ENCODE results near the gene FAM107A.
A peak's percentile ranks its signal among the peaks of the same experiment; 100 is the strongest.

FAM107A gene

DNA sequence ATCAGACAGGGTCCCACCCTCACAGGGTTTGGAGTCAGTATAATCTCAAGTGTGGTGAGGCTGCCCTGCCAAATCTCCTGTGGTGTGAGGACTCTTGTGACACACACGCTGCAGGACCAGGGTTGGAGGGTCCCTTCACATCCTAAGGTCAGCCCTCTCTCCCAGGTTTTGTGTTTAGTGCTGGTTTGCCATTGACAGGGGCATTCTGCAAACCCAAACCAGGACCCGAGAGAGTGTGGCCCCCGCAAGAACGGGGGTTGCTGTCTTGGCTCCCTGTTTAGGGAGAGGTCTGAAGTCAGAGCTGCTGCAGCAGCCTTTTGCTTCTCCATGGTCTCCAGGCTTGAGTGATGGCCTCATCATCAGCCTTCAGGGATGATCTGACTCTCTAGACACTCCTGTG is 14.7 kb downstream of the FAM107A start:
- Histone ChIP-seq H3K27ac (ENCODE audit: poor library complexity, severe bottlenecking) (no peak overlapping the region), H3K27me3 (ENCODE audit: insufficient read depth, poor library complexity, severe bottlenecking) (no peaks in the 10 kb centered on the region), H3K9me3 (ENCODE audit: severe bottlenecking) (no peaks in the 10 kb centered on the region), H3K4me3 (ENCODE audit: severe bottlenecking) (no peak overlapping the region), H3K4me1 (ENCODE audit: insufficient read depth, poor library complexity, severe bottlenecking) (peaks cover 19% of the 10 kb centered on the region), H3K36me3 (ENCODE audit: low read depth) (no peaks in the 10 kb centered on the region)
- DNase-seq (ENCODE audit: low spot score) (no peak), ATAC-seq (ENCODE audit: low read depth) (no peak)
- TF ChIP-seq, protein P1, sequence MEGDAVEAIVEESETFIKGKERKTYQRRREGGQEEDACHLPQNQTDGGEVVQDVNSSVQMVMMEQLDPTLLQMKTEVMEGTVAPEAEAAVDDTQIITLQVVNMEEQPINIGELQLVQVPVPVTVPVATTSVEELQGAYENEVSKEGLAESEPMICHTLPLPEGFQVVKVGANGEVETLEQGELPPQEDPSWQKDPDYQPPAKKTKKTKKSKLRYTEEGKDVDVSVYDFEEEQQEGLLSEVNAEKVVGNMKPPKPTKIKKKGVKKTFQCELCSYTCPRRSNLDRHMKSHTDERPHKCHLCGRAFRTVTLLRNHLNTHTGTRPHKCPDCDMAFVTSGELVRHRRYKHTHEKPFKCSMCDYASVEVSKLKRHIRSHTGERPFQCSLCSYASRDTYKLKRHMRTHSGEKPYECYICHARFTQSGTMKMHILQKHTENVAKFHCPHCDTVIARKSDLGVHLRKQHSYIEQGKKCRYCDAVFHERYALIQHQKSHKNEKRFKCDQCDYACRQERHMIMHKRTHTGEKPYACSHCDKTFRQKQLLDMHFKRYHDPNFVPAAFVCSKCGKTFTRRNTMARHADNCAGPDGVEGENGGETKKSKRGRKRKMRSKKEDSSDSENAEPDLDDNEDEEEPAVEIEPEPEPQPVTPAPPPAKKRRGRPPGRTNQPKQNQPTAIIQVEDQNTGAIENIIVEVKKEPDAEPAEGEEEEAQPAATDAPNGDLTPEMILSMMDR (IDR thresholded peaks at IDR 0.05; ENCODE audit: poor library complexity, severe bottlenecking), result no peak

DNA sequence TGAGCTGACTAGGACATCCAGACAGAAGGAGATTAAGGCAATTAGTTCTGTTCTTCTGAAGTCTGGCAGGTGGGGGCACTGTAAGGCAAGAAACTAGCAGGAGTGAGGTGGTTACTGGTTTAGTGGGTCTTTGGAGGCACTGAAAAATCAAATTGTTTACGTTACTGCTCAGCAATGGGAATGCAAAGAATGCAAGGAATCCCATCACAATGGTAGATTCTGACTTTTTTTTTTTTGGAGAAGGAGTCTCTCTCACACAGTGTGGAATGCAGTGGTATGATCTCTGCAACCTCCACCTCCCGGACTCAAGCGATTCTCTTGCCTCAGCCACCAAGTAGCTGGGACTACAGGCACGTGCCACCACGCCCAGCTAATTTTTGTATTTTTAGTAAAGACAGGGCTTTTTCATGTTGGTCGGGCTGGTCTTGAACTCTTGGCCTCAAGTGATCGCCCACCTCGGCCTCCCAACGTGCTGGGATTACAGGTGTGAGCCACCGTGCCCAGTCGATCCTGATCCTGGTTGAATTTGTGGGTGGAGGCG is 16.4 kb downstream of the FAM107A start:
- H3K36me3 ChIP-seq (ENCODE audit: low read depth), result no peaks in the 10 kb centered on the region
- H3K27me3 ChIP-seq (ENCODE audit: insufficient read depth, poor library complexity, severe bottlenecking), result no peaks in the 10 kb centered on the region
- H3K9me3 ChIP-seq (ENCODE audit: severe bottlenecking), result no peaks in the 10 kb centered on the region
- H3K27ac ChIP-seq (ENCODE audit: poor library complexity, severe bottlenecking), result peak overlapping the region; percentile 44
- TF ChIP-seq, protein P1 (IDR thresholded peaks at IDR 0.05; ENCODE audit: poor library complexity, severe bottlenecking), result peak; percentile 70
- H3K4me1 ChIP-seq (ENCODE audit: insufficient read depth, poor library complexity, severe bottlenecking), result peaks cover 19% of the 10 kb centered on the region
- DNase-seq (ENCODE audit: low spot score), result no peak
- H3K4me3 ChIP-seq (ENCODE audit: severe bottlenecking), result no peak overlapping the region
- ATAC-seq (ENCODE audit: low read depth), result peak; percentile 78

DNA sequence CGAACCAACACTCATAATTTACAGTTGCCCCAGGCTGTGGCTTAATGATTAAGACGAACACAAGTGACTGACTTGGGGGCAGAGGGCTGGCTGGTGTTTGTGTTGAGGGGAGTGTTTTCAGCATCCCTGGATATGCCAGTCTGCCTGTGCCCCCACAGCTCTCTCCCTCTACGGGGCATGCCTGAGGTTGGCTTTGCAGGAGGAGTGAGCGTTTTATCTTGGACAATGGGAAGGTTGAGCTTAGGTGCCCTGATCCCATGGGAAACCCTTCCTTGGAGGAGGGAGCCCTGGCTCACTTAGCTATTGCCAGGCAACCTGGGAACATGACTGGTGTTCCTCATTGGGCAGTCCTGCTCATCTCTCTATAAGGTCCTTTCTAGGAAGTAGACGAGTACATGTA is 17.6 kb downstream of the FAM107A start:
- no peaks in the 10 kb centered on the region for H3K36me3 ChIP-seq (ENCODE audit: low read depth)
- H3K27me3 ChIP-seq (ENCODE audit: insufficient read depth, poor library complexity, severe bottlenecking), result no peaks in the 10 kb centered on the region
- H3K4me1 ChIP-seq (ENCODE audit: insufficient read depth, poor library complexity, severe bottlenecking), result peaks cover 14% of the 10 kb centered on the region
- H3K9me3 ChIP-seq (ENCODE audit: severe bottlenecking), result no peaks in the 10 kb centered on the region
- TF ChIP-seq, protein P1 (IDR thresholded peaks at IDR 0.05; ENCODE audit: poor library complexity, severe bottlenecking), result no peak
- no peak overlapping the region for H3K4me3 ChIP-seq (ENCODE audit: severe bottlenecking)
- ATAC-seq (ENCODE audit: low read depth) (no peak), DNase-seq (ENCODE audit: low spot score) (no peak)
- H3K27ac ChIP-seq (ENCODE audit: poor library complexity, severe bottlenecking), result no peak overlapping the region

DNA sequence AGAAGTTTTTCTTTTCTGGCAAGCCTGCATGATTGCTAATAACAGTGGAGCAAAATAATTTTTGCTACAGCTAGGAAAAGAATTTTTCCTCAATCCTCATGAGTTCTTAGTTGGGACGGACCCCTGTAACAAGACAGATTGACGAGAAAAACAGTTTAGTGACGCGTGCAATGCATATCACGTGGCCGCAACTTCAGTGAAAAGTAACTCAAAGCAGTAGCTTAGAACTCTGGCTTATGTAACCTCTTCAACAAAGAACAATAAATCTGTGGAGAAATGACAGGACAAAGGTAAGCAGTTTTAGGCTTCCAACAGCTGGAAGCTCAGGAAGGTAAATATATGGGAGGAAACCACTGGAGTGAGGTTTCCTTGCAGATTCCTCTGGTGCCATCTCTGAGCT is 19.7 kb downstream of the FAM107A start:
- Histone ChIP-seq H3K36me3 (ENCODE audit: low read depth) (no peaks in the 10 kb centered on the region), H3K4me1 (ENCODE audit: insufficient read depth, poor library complexity, severe bottlenecking) (no peaks in the 10 kb centered on the region), H3K9me3 (ENCODE audit: severe bottlenecking) (no peaks in the 10 kb centered on the region), H3K27me3 (ENCODE audit: insufficient read depth, poor library complexity, severe bottlenecking) (no peaks in the 10 kb centered on the region), H3K4me3 (ENCODE audit: severe bottlenecking) (no peak overlapping the region), H3K27ac (ENCODE audit: poor library complexity, severe bottlenecking) (no peak overlapping the region)
- ATAC-seq (ENCODE audit: low read depth) (no peak), DNase-seq (ENCODE audit: low spot score) (no peak)
- TF ChIP-seq, protein P1 (IDR thresholded peaks at IDR 0.05; ENCODE audit: poor library complexity, severe bottlenecking), result no peak

DNA sequence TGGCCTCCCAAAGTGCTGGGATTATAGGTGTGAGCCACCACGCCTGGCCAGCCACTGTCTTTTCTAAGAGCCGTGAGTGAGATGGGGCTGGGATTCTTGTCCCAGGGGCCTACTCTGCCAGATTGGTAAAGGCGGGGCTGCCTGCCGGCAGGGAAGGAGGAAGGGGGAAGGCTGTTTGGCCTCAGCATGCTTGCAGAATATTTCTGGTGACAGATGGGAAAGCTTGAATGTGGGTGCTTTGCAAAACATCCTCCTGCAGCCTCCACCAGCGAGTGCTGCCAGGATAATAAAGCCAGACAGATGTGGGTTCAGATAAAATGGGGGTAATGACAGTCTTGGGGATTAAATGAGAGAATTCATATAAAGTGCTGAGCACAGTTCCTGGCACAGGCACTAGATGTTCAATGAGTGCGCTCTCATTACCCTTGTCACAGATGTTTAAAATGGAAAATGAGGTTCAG is 20.4 kb downstream of the FAM107A start:
- DNase-seq (ENCODE audit: low spot score) (no peak), ATAC-seq (ENCODE audit: low read depth) (no peak)
- no peaks in the 10 kb centered on the region for H3K4me1 ChIP-seq (ENCODE audit: insufficient read depth, poor library complexity, severe bottlenecking)
- no peaks in the 10 kb centered on the region for H3K27me3 ChIP-seq (ENCODE audit: insufficient read depth, poor library complexity, severe bottlenecking)
- H3K27ac ChIP-seq (ENCODE audit: poor library complexity, severe bottlenecking), result no peak overlapping the region
- no peak overlapping the region for H3K4me3 ChIP-seq (ENCODE audit: severe bottlenecking)
- no peaks in the 10 kb centered on the region for H3K36me3 ChIP-seq (ENCODE audit: low read depth)
- TF ChIP-seq, protein P1 (IDR thresholded peaks at IDR 0.05; ENCODE audit: poor library complexity, severe bottlenecking), result no peak
- no peaks in the 10 kb centered on the region for H3K9me3 ChIP-seq (ENCODE audit: severe bottlenecking)
